ENCODE measurements around the gene CADPS2.

CADPS2 gene

GRCh38 chr7:122605929-122606328 is 280.3 kb downstream of the CADPS2 start:
- H3K9ac ChIP-seq (ENCODE audit: low read depth, low read length, poor library complexity, severe bottlenecking), result no peak overlapping the region
- TF ChIP-seq CTCF (conservative IDR thresholded peaks at IDR 0.05; ENCODE audit: low read length) (no peak), EZH2phosphoT487 (IDR thresholded peaks at IDR 0.05; ENCODE audit: borderline replicate concordance) (no peak)
- H2AFZ ChIP-seq (ENCODE audit: low read length), result no peak overlapping the region
- H3K4me1 ChIP-seq (ENCODE audit: insufficient read depth, low read length, poor library complexity, severe bottlenecking), result no peaks in the 10 kb centered on the region
- no peaks in the 10 kb centered on the region for H3F3A ChIP-seq (ENCODE audit: low read depth)
- H3K79me2 ChIP-seq (ENCODE audit: insufficient read depth, low read length), result no peaks in the 10 kb centered on the region
- no peaks in the 10 kb centered on the region for H4K20me1 ChIP-seq (ENCODE audit: insufficient read depth, low read length, poor library complexity, severe bottlenecking)
- no peak overlapping the region for H3K4me3 ChIP-seq (ENCODE audit: low read length, poor library complexity, severe bottlenecking)
- no peaks in the 10 kb centered on the region for H3K9me3 ChIP-seq (ENCODE audit: insufficient read depth, low read depth, low read length)
- H3K4me2 ChIP-seq (ENCODE audit: low read depth, low read length, poor library complexity, severe bottlenecking), result no peak overlapping the region
- no peaks in the 10 kb centered on the region for H3K27me3 ChIP-seq (ENCODE audit: insufficient read depth, low read length, poor library complexity, severe bottlenecking)
- H3K36me3 ChIP-seq (ENCODE audit: insufficient read depth, low read length), result no peaks in the 10 kb centered on the region
- no peaks in the 10 kb centered on the region for H3K9me2 ChIP-seq (replicated peaks; ENCODE audit: low read depth, low read length)

DNA sequence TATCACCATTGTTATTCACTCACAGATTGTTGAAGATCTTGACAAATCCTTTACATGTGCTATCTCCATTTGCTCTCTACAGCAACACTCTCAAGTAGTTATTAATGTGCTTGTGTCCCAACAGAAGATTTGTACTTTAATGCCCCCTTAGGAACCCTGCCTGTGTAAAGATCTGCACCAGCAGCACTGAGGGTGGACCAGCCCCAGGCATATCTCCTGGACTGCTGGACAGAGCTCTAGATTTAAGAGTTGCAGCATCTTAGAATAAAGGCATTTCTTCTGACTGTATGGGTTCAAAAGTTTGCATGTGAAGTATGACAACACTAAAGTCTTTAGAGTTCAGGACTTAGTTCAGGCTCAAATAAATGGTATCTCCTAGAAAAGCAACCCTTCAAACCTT is 282.0 kb downstream of the CADPS2 start:
- Histone ChIP-seq H2AFZ (ENCODE audit: low read length) (no peak overlapping the region), H3K9me3 (ENCODE audit: insufficient read depth, low read depth, low read length) (no peaks in the 10 kb centered on the region), H4K20me1 (ENCODE audit: insufficient read depth, low read length, poor library complexity, severe bottlenecking) (no peaks in the 10 kb centered on the region), H3K4me1 (ENCODE audit: insufficient read depth, low read length, poor library complexity, severe bottlenecking) (no peaks in the 10 kb centered on the region), H3K36me3 (ENCODE audit: insufficient read depth, low read length) (no peaks in the 10 kb centered on the region), H3K9me2 (replicated peaks; ENCODE audit: low read depth, low read length) (no peaks in the 10 kb centered on the region), H3K9ac (ENCODE audit: low read depth, low read length, poor library complexity, severe bottlenecking) (no peak overlapping the region), H3K4me2 (ENCODE audit: low read depth, low read length, poor library complexity, severe bottlenecking) (no peak overlapping the region), H3K79me2 (ENCODE audit: insufficient read depth, low read length) (no peaks in the 10 kb centered on the region), H3F3A (ENCODE audit: low read depth) (no peaks in the 10 kb centered on the region), H3K27me3 (ENCODE audit: insufficient read depth, low read length, poor library complexity, severe bottlenecking) (no peaks in the 10 kb centered on the region), H3K4me3 (ENCODE audit: low read length, poor library complexity, severe bottlenecking) (no peak overlapping the region)
- TF ChIP-seq CTCF (conservative IDR thresholded peaks at IDR 0.05; ENCODE audit: low read length), result no peak
- no peak for TF ChIP-seq EZH2phosphoT487 (IDR thresholded peaks at IDR 0.05; ENCODE audit: borderline replicate concordance)

- H3K79me2 ChIP-seq (ENCODE audit: insufficient read depth, low read length), result no peaks in the 10 kb centered on the region
- H3F3A ChIP-seq (ENCODE audit: low read depth), result no peaks in the 10 kb centered on the region
- TF ChIP-seq EZH2phosphoT487 (IDR thresholded peaks at IDR 0.05; ENCODE audit: borderline replicate concordance) (no peak), CTCF (conservative IDR thresholded peaks at IDR 0.05; ENCODE audit: low read length) (no peak)
- no peak overlapping the region for H2AFZ ChIP-seq (ENCODE audit: low read length)
- H3K9me3 ChIP-seq (ENCODE audit: insufficient read depth, low read depth, low read length), result no peaks in the 10 kb centered on the region
- H3K9ac ChIP-seq (ENCODE audit: low read depth, low read length, poor library complexity, severe bottlenecking), result no peak overlapping the region
- H3K9me2 ChIP-seq (replicated peaks; ENCODE audit: low read depth, low read length), result no peaks in the 10 kb centered on the region
- no peaks in the 10 kb centered on the region for H3K27me3 ChIP-seq (ENCODE audit: insufficient read depth, low read length, poor library complexity, severe bottlenecking)
- no peak overlapping the region for H3K4me3 ChIP-seq (ENCODE audit: low read length, poor library complexity, severe bottlenecking)
- H3K36me3 ChIP-seq (ENCODE audit: insufficient read depth, low read length), result no peaks in the 10 kb centered on the region
- H3K4me1 ChIP-seq (ENCODE audit: insufficient read depth, low read length, poor library complexity, severe bottlenecking), result no peaks in the 10 kb centered on the region
- no peak overlapping the region for H3K4me2 ChIP-seq (ENCODE audit: low read depth, low read length, poor library complexity, severe bottlenecking)
- no peaks in the 10 kb centered on the region for H4K20me1 ChIP-seq (ENCODE audit: insufficient read depth, low read length, poor library complexity, severe bottlenecking)
These were observed 283.5 kb downstream of the CADPS2 start for GRCh38 chr7:122602800-122603199.

All from Loucy (cell line).